Activated CD8-positive, alpha-beta T cell treated with anti-CD3 and anti-CD28 coated beads for 36 hours (primary cell): ENCODE data around the gene ASMTL. TPM values are rescaled to one million over a fixed set of nuclear protein-coding genes. Genes with fewer than 3 reads are reported as not detected.

Source experiments
- ATAC-seq: fragments of 200-7000 bp; cut with Tn5 transposase; one replicate; pipeline ENCODE4 v1.10.0; 2021; ENCODE audit warnings: mild to moderate bottlenecking, moderate library complexity
- CTCF ChIA-PET: fragments of 350-600 bp; sonication (Branson Sonifier 250); formaldehyde crosslinking; loops from one replicate; lab custom pipeline; 2021; ENCODE audit warnings: antibody characterized with exemption; lab: Charles Lee
- POLR2A ChIA-PET: fragments of 350-600 bp; sonication (Branson Sonifier 250); formaldehyde crosslinking; loops from one replicate; lab custom pipeline; 2021; ENCODE audit warnings: antibody characterized with exemption; lab: Charles Lee
- DNase-seq: peaks from one replicate; pipeline ENCODE4 v3.0.0-alpha.2; 2020
- H3K27ac Mint-ChIP-seq: one replicate; pipeline ENCODE4 v1.8.0; 2021; ENCODE audit warnings: mild to moderate bottlenecking, mixed read lengths
- H3K27me3 Mint-ChIP-seq: one replicate; pipeline ENCODE4 v1.8.0; 2021; ENCODE audit warnings: mixed read lengths
- H3K36me3 Mint-ChIP-seq: one replicate; pipeline ENCODE4 v1.8.0; 2021; ENCODE audit warnings: low read depth, mixed read lengths
- H3K4me1 Mint-ChIP-seq: one replicate; pipeline ENCODE4 v1.8.0; 2021; ENCODE audit warnings: low read depth, mixed read lengths
- H3K4me3 Mint-ChIP-seq: one replicate; pipeline ENCODE4 v1.8.0; 2021; ENCODE audit warnings: mild to moderate bottlenecking, moderate library complexity, mixed read lengths
- H3K9me3 Mint-ChIP-seq: one replicate; pipeline ENCODE4 v1.8.0; 2021; ENCODE audit warnings: mixed read lengths
- intact Hi-C: fragments of 100-400 bp; cut with micrococcal nuclease; formaldehyde crosslinking; loops from one replicate; pipeline ENCODE4 v1.10.0; 2022
- total RNA-seq, 2 experiments: library from RNA; stranded (reverse); gene quantifications; one replicate each; pipeline ENCODE4 v1.2.3, GENCODE V29; 2021
- TF ChIP-seq, protein P1 (sequence below): fragments of 200-600 bp; IDR thresholded peaks from one replicate; pipeline ENCODE4 v1.8.0; 2022; ENCODE audit warnings: antibody characterized with exemption, mild to moderate bottlenecking

ASMTL gene
- total RNA-seq, 2 experiments from 2014 or later: 55.8 to 57.2 TPM

GRCh38 chrX:1440506-1440905 is 12.2 kb downstream of the ASMTL start:
- H3K36me3 Mint-ChIP-seq: peaks cover 67% of the 10 kb centered on the region
- no peak for ATAC-seq
- H3K9me3 Mint-ChIP-seq: peaks cover 13% of the 10 kb centered on the region
- CTCF ChIA-PET: no interaction called here
- intact Hi-C loops: no loop called here
- TF ChIP-seq, protein P1, sequence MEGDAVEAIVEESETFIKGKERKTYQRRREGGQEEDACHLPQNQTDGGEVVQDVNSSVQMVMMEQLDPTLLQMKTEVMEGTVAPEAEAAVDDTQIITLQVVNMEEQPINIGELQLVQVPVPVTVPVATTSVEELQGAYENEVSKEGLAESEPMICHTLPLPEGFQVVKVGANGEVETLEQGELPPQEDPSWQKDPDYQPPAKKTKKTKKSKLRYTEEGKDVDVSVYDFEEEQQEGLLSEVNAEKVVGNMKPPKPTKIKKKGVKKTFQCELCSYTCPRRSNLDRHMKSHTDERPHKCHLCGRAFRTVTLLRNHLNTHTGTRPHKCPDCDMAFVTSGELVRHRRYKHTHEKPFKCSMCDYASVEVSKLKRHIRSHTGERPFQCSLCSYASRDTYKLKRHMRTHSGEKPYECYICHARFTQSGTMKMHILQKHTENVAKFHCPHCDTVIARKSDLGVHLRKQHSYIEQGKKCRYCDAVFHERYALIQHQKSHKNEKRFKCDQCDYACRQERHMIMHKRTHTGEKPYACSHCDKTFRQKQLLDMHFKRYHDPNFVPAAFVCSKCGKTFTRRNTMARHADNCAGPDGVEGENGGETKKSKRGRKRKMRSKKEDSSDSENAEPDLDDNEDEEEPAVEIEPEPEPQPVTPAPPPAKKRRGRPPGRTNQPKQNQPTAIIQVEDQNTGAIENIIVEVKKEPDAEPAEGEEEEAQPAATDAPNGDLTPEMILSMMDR: no peak
- H3K4me3 Mint-ChIP-seq: no peak overlapping the region
- POLR2A ChIA-PET: no interaction called here
- DNase-seq: no peak
- H3K27ac Mint-ChIP-seq: no peak overlapping the region
- no peaks in the 10 kb centered on the region for H3K27me3 Mint-ChIP-seq
- no peaks in the 10 kb centered on the region for H3K4me1 Mint-ChIP-seq

DNA sequence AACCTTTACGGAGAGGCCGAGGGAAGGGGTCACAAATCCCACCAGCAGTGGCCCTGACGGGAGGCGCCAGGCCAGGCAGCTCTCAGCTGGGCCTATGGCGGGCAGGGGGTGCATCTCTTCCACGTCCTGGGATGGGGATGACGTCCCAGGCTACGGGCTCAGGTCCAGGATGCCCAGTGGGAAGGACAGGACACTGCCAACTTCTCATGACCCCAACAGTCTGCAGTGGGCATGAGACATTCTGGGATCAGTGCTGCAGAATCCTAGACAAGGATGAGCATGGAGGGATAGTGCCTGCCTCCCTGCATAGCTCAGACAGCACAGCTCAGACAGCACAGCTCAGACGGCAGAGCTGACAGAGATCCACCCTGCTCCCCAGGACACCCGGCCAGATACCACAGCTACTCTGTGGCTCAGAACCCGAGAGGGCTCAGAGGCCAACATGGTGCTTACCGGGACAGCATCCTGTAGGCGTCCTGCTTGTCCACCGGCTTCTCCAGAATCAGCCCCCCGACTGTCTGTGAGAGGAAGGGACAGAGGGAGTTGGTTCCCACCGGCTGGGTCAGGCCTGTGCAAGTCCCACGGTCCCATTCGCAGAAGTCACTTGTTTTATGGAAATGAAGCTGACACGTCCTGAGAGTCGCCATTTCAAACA is 17.3 kb downstream of the ASMTL start:
- DNase-seq (no peak), ATAC-seq (no peak)
- CTCF ChIA-PET: no interaction called here
- POLR2A ChIA-PET: no interaction called here
- Mint-ChIP-seq H3K9me3 (no peaks in the 10 kb centered on the region), H3K36me3 (peaks cover 47% of the 10 kb centered on the region), H3K27me3 (no peaks in the 10 kb centered on the region), H3K4me1 (no peaks in the 10 kb centered on the region), H3K4me3 (no peak overlapping the region), H3K27ac (no peak overlapping the region)
- TF ChIP-seq, protein P1: no peak
- intact Hi-C loops: no loop called here

DNA sequence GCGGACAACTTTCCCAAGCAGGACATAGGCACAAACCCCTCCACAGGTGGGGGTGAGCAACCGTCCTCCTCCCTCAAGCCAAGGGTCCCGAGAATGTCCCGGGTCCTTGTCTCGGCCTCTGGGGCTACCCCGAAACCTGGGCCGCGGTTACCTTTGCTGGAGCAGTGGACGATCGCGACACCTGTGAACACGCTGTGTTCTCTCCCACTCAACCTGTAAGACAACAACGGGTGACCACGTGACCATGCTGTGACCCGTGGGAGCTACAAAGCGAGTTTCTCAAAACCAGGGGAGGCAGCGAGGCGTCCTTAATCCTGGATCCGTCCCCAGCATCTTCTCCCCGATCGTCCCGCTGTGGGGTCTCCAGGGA is 17.9 kb downstream of the ASMTL start:
- intact Hi-C loops: no loop called here
- ChIA-PET POLR2A (no interaction called here), CTCF (no interaction called here)
- ATAC-seq (no peak), DNase-seq (peak; percentile 1)
- peaks cover 47% of the 10 kb centered on the region for H3K36me3 Mint-ChIP-seq
- H3K9me3 Mint-ChIP-seq: no peaks in the 10 kb centered on the region
- H3K27me3 Mint-ChIP-seq: no peaks in the 10 kb centered on the region
- TF ChIP-seq, protein P1: no peak
- H3K4me1 Mint-ChIP-seq: no peaks in the 10 kb centered on the region
- H3K4me3 Mint-ChIP-seq: no peak overlapping the region
- H3K27ac Mint-ChIP-seq: no peak overlapping the region

- no peaks in the 10 kb centered on the region for H3K9me3 Mint-ChIP-seq
- no peak for ATAC-seq
- intact Hi-C loops: no loop called here
- H3K4me1 Mint-ChIP-seq: no peaks in the 10 kb centered on the region
- H3K27ac Mint-ChIP-seq: no peak overlapping the region
- TF ChIP-seq, protein P1: no peak
- no peaks in the 10 kb centered on the region for H3K27me3 Mint-ChIP-seq
- peaks cover 38% of the 10 kb centered on the region for H3K36me3 Mint-ChIP-seq
- DNase-seq: no peak
- no peak overlapping the region for H3K4me3 Mint-ChIP-seq
- POLR2A ChIA-PET: no interaction called here
- CTCF ChIA-PET: no interaction called here
Measured at GRCh38 chrX:1433646-1434357, 18.9 kb downstream of the ASMTL start.

GRCh38 chrX:1430451-1430850 is 22.3 kb downstream of the ASMTL start:
- Mint-ChIP-seq H3K4me3 (no peak overlapping the region), H3K9me3 (no peaks in the 10 kb centered on the region), H3K36me3 (peaks cover 23% of the 10 kb centered on the region), H3K4me1 (no peaks in the 10 kb centered on the region), H3K27me3 (no peaks in the 10 kb centered on the region), H3K27ac (no peak overlapping the region)
- peak; percentile 46 for DNase-seq
- ChIA-PET POLR2A (no interaction called here), CTCF (no interaction called here)
- TF ChIP-seq, protein P1: no peak
- ATAC-seq: peak; percentile 67
- intact Hi-C loops: no loop called here
